ENCODE measurements around the gene SH3TC1.

DNA sequence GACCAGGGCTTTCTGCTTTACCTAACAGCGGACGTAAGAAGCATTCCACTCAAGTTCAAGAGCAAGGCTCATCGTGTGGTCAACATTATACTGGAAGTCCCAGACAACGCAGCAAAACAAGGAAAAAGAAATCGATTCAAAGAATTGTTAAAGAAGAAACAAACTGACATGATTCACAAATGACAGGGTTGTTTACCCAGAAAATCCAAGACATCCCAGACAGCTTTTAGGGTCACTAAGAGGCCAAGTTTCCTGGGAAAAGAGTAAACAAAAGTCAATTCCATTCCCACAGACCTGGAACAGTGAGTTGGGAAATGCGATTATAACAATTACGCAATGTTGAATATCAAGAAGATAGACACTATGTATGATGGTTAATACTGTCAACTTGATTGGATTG lies 49.0 kb downstream of the SH3TC1 start:
- no peak for TF ChIP-seq POLR2A (IDR thresholded peaks at IDR 0.05; ENCODE audit: low read length)
- no peak for TF ChIP-seq GATA1 (IDR thresholded peaks at IDR 0.05; ENCODE audit: low read depth, low read length)

All from erythroblast (primary cell).